H9 (cell line): ENCODE measurements around the gene CCBE1. TPM values are rescaled to one million over a fixed set of nuclear protein-coding genes. Genes with fewer than 3 reads are reported as not detected.

Source experiments
- DNase-seq: peaks from one replicate; pipeline ENCODE4 v3.0.0-alpha.2; 2017
- H2AFZ ChIP-seq: one replicate; pipeline ENCODE4 v1.6.1; 2013; ENCODE audit warnings: mild to moderate bottlenecking, low read length, control low read depth, moderate library complexity
- H2AK5ac ChIP-seq: 2 replicates; pipeline ENCODE4 v1.6.1; 2013; ENCODE audit warnings: low read length, control low read depth, mixed read lengths; ENCODE audit not compliant: insufficient read length
- H2BK120ac ChIP-seq: one replicate; pipeline ENCODE4 v1.6.1; 2013; ENCODE audit warnings: low read depth, mild to moderate bottlenecking, low read length, control low read depth, inconsistent platforms; ENCODE audit not compliant: poor library complexity, severe bottlenecking
- H2BK12ac ChIP-seq: 2 replicates; pipeline ENCODE4 v1.6.1; 2013; ENCODE audit warnings: low read length, control low read depth, mixed read lengths, low read depth; ENCODE audit not compliant: insufficient read length
- H2BK15ac ChIP-seq: 2 replicates; pipeline ENCODE4 v1.6.1; 2013; ENCODE audit warnings: low read depth, low read length, control low read depth
- H2BK20ac ChIP-seq: one replicate; pipeline ENCODE4 v1.6.1; 2013; ENCODE audit warnings: low read depth, mild to moderate bottlenecking, low read length, control low read depth, inconsistent platforms; ENCODE audit not compliant: poor library complexity, severe bottlenecking
- H2BK5ac ChIP-seq: 2 replicates; pipeline ENCODE4 v1.6.1; 2013; ENCODE audit warnings: low read length, control low read depth, mixed read lengths; ENCODE audit not compliant: insufficient read length
- H3K14ac ChIP-seq: 2 replicates; pipeline ENCODE4 v1.6.1; 2013; ENCODE audit warnings: low read length, control low read depth; ENCODE audit not compliant: insufficient read depth
- H3K18ac ChIP-seq: 2 replicates; pipeline ENCODE4 v1.6.1; 2013; ENCODE audit warnings: low read depth, mild to moderate bottlenecking, mixed read lengths, low read length, control low read depth; ENCODE audit not compliant: insufficient read length
- H3K23ac ChIP-seq: 2 replicates; pipeline ENCODE4 v1.6.1; 2013; ENCODE audit warnings: low read length, control low read depth, mixed read lengths, low read depth; ENCODE audit not compliant: insufficient read length
- H3K23me2 ChIP-seq: 2 replicates; pipeline ENCODE4 v1.6.1; 2013; ENCODE audit warnings: low read depth, mild to moderate bottlenecking, mixed read lengths, low read length, control low read depth; ENCODE audit not compliant: insufficient read length, poor library complexity, severe bottlenecking
- H3K27ac ChIP-seq: 2 replicates; pipeline ENCODE4 v1.5.1; 2013; ENCODE audit warnings: low read length, control low read depth, mixed read lengths, low read depth; ENCODE audit not compliant: insufficient read length
- H3K27me3 ChIP-seq: 2 replicates; pipeline ENCODE4 v1.6.1; 2013; ENCODE audit warnings: low read length, control low read depth, inconsistent platforms; ENCODE audit not compliant: insufficient read depth
- H3K4ac ChIP-seq: 2 replicates; pipeline ENCODE4 v1.6.1; 2013; ENCODE audit warnings: low read depth, mild to moderate bottlenecking, control low read depth, inconsistent platforms, low read length, moderate library complexity
- H3K4me1 ChIP-seq: 2 replicates; pipeline ENCODE4 v1.6.1; 2013; ENCODE audit warnings: low read length, control low read depth, inconsistent platforms; ENCODE audit not compliant: insufficient read depth
- H3K4me2 ChIP-seq: 2 replicates; pipeline ENCODE4 v1.6.1; 2013; ENCODE audit warnings: low read length, control low read depth, mixed read lengths; ENCODE audit not compliant: insufficient read length, insufficient read depth
- H3K56ac ChIP-seq: 2 replicates; pipeline ENCODE4 v1.6.1; 2013; ENCODE audit warnings: low read depth, mild to moderate bottlenecking, mixed read lengths, low read length, control low read depth; ENCODE audit not compliant: insufficient read length
- H3K79me1 ChIP-seq: 2 replicates; pipeline ENCODE4 v1.6.1; 2013; ENCODE audit warnings: low read depth, mild to moderate bottlenecking, moderate library complexity, low read length, control low read depth, inconsistent platforms; ENCODE audit not compliant: insufficient read depth, poor library complexity, severe bottlenecking
- H3K79me2 ChIP-seq: 2 replicates; pipeline ENCODE4 v1.6.1; 2013; ENCODE audit warnings: low read length, control low read depth, inconsistent platforms; ENCODE audit not compliant: insufficient read depth
- H3K9ac ChIP-seq: 2 replicates; pipeline ENCODE4 v1.6.1; 2013; ENCODE audit warnings: low read length, control low read depth, mixed read lengths; ENCODE audit not compliant: insufficient read length; ENCODE audit errors: extremely low read depth
- H3K9me3 ChIP-seq: one replicate; pipeline ENCODE4 v1.6.1; 2013; ENCODE audit warnings: low read depth, low read length, inconsistent platforms; ENCODE audit not compliant: control insufficient read depth
- H3T11ph ChIP-seq: one replicate; pipeline ENCODE4 v1.6.1; 2013; ENCODE audit warnings: mild to moderate bottlenecking, low read length, control low read depth, inconsistent platforms
- H4K20me1 ChIP-seq: one replicate; pipeline ENCODE4 v1.6.1; 2013; ENCODE audit not compliant: control insufficient read depth, insufficient read length, insufficient read depth
- H4K5ac ChIP-seq: 2 replicates; pipeline ENCODE4 v1.6.1; 2013; ENCODE audit warnings: low read depth, mild to moderate bottlenecking, mixed read lengths, low read length, control low read depth; ENCODE audit not compliant: insufficient read length
- H4K8ac ChIP-seq: replicated peaks from 2 replicates; pipeline ENCODE4 v1.6.1; 2013; ENCODE audit warnings: low read length, control low read depth, mixed read lengths, low read depth; ENCODE audit not compliant: insufficient read length
- H4K91ac ChIP-seq: 2 replicates; pipeline ENCODE4 v1.6.1; 2013; ENCODE audit warnings: low read depth, mild to moderate bottlenecking, moderate library complexity, mixed read lengths, low read length, control low read depth; ENCODE audit not compliant: insufficient read length
- H3K27ac Mint-ChIP-seq, 3 experiments: 2 replicates in 2 of 3; 3 replicates in 1 of 3; pipeline ENCODE4 v1.8.0; 2020 to 2021; ENCODE audit warnings: mixed read lengths in 3 of 3, mild to moderate bottlenecking in 1 of 3, moderate library complexity in 1 of 3
- H3K27me3 Mint-ChIP-seq: 2 replicates; pipeline ENCODE4 v1.8.0; 2021; ENCODE audit warnings: low read depth, mild to moderate bottlenecking, moderate library complexity, mixed read lengths
- H3K36me3 Mint-ChIP-seq, 3 experiments: 2 replicates in 2 of 3; 3 replicates in 1 of 3; pipeline ENCODE4 v1.8.0; 2020 to 2021; ENCODE audit warnings: low read depth in 3 of 3, mixed read lengths in 3 of 3; ENCODE audit not compliant: insufficient read depth in 1 of 3
- H3K4me1 Mint-ChIP-seq, 2 experiments: 2 replicates each; pipeline ENCODE4 v1.8.0; 2020; ENCODE audit warnings: mixed read lengths in 2 of 2
- H3K4me3 Mint-ChIP-seq, 2 experiments: 2 replicates in 1 of 2; 3 replicates in 1 of 2; pipeline ENCODE4 v1.8.0; 2020 to 2021; ENCODE audit warnings: mild to moderate bottlenecking in 2 of 2, mixed read lengths in 2 of 2, moderate library complexity in 1 of 2
- H3K9me3 Mint-ChIP-seq, 2 experiments: 2 replicates in 1 of 2; 3 replicates in 1 of 2; pipeline ENCODE4 v1.8.0; 2020; ENCODE audit warnings: mild to moderate bottlenecking in 2 of 2, mixed read lengths in 2 of 2, moderate library complexity in 1 of 2
- CTCF ChIP-seq: fragments of 200-600 bp; sonication (generic); conservative IDR thresholded peaks from 3 replicates; pipeline ENCODE4 v1.8.0; 2021; ENCODE audit warnings: antibody characterized with exemption, mild to moderate bottlenecking
- WGBS: extraction: QIAGEN DNeasy Blood & Tissue Kit; methylation state at CpG from one replicate; pipeline ENCODE4 v1.1.7; 2013; ENCODE audit warnings: missing lambda C conversion rate, low lambda C conversion rate, mixed read lengths; ENCODE audit not compliant: insufficient read length; ENCODE audit errors: extremely low coverage; 5-methylcytosine and 5-hydroxymethylcytosine counted together
- total RNA-seq: library from RNA; stranded (reverse); gene quantifications from 2 replicates; pipeline ENCODE4 v1.2.1, GENCODE V29; 2021

Gene CCBE1
- total RNA-seq, 1 experiment from 2014 or later, result 0.39 TPM

- Histone ChIP-seq H3K23ac (no peak overlapping the region), H3K18ac (no peak overlapping the region), H2BK5ac (no peak overlapping the region), H3K27me3 (peaks cover 25% of the 10 kb centered on the region), H4K91ac (no peak overlapping the region), H3K4ac (no peak overlapping the region), H4K5ac (no peak overlapping the region), H3T11ph (no peak overlapping the region), H2BK120ac (no peak overlapping the region), H3K56ac (no peak overlapping the region), H3K79me2 (no peaks in the 10 kb centered on the region), H3K27ac (no peak overlapping the region), H2BK15ac (no peak overlapping the region), H3K4me1 (peaks cover 11% of the 10 kb centered on the region; the same call in 1 of the 2 replicates), H3K14ac (no peak overlapping the region), H4K20me1 (no peaks in the 10 kb centered on the region), H2BK20ac (no peak overlapping the region), H2BK12ac (no peak overlapping the region), H3K79me1 (no peaks in the 10 kb centered on the region), H3K4me2 (no peak overlapping the region), H3K9ac (no peak overlapping the region), H3K9me3 (no peaks in the 10 kb centered on the region), H3K23me2 (peaks cover 18% of the 10 kb centered on the region), H2AFZ (no peak overlapping the region), H4K8ac (no peak overlapping the region), H2AK5ac (no peak overlapping the region)
- peaks cover 43 to 44% of the 10 kb centered on the region in 2 experiments for H3K4me1 Mint-ChIP-seq
- no peaks in the 10 kb centered on the region; a peak in 2 of 7 replicates for H3K36me3 Mint-ChIP-seq
- H3K27ac Mint-ChIP-seq, result no peak overlapping the region
- WGBS, result no CpG with 5 or more reads among the region's 4 CpGs
- peaks cover 96% of the 10 kb centered on the region for H3K27me3 Mint-ChIP-seq
- H3K4me3 Mint-ChIP-seq, result no peak overlapping the region
- no peak for DNase-seq
- no peaks in the 10 kb centered on the region; a peak in 1 of 5 replicates for H3K9me3 Mint-ChIP-seq
- no peak for TF ChIP-seq CTCF
These were observed 2.4 kb downstream of the CCBE1 start for GRCh38 chr18:59694824-59695223.
